Glutamatergic neuron (in vitro differentiated cells): ENCODE data around the gene ZNF445. TPM values are rescaled to one million over a fixed set of nuclear protein-coding genes. Genes with fewer than 3 reads are reported as not detected.

Experiments
- DNase-seq: peaks from one replicate; pipeline ENCODE4 v3.0.0; 2022
- H3K27ac Mint-ChIP-seq: one replicate; pipeline ENCODE4 v1.8.0; 2020; ENCODE audit warnings: mild to moderate bottlenecking, mixed read lengths, inconsistent platforms; ENCODE audit not compliant: unreplicated experiment
- H3K27me3 Mint-ChIP-seq: one replicate; pipeline ENCODE4 v1.8.0; 2020; ENCODE audit warnings: mild to moderate bottlenecking, moderate library complexity, mixed read lengths, inconsistent platforms; ENCODE audit not compliant: unreplicated experiment
- H3K36me3 Mint-ChIP-seq: one replicate; pipeline ENCODE4 v1.8.0; 2020; ENCODE audit warnings: mild to moderate bottlenecking, mixed read lengths, inconsistent platforms; ENCODE audit not compliant: unreplicated experiment
- H3K4me1 Mint-ChIP-seq: one replicate; pipeline ENCODE4 v1.8.0; 2020; ENCODE audit warnings: mild to moderate bottlenecking, low read depth, mixed read lengths, inconsistent platforms; ENCODE audit not compliant: unreplicated experiment
- H3K4me3 Mint-ChIP-seq: one replicate; pipeline ENCODE4 v1.8.0; 2020; ENCODE audit warnings: mild to moderate bottlenecking, mixed read lengths, inconsistent platforms; ENCODE audit not compliant: unreplicated experiment
- H3K9me3 Mint-ChIP-seq: one replicate; pipeline ENCODE4 v1.8.0; 2020; ENCODE audit warnings: mild to moderate bottlenecking, moderate library complexity, mixed read lengths, inconsistent platforms; ENCODE audit not compliant: unreplicated experiment
- CTCF ChIP-seq: fragments of 200-600 bp; sonication (generic); IDR thresholded peaks from one replicate; pipeline ENCODE4 v1.5.0; 2021; ENCODE audit not compliant: partially characterized antibody, unreplicated experiment
- total RNA-seq: library from RNA; stranded (reverse); fragmentation: NEBNext Ultra II Directional; extraction: Animal tissue kit (Norgen Biotek cat#: 25700); gene quantifications from one replicate; pipeline ENCODE4 v1.2.1, GENCODE V29; 2021; ENCODE audit not compliant: unreplicated experiment

The ZNF445 gene
- total RNA-seq, 1 donor from 2014 or later = 66.8 TPM

DNA sequence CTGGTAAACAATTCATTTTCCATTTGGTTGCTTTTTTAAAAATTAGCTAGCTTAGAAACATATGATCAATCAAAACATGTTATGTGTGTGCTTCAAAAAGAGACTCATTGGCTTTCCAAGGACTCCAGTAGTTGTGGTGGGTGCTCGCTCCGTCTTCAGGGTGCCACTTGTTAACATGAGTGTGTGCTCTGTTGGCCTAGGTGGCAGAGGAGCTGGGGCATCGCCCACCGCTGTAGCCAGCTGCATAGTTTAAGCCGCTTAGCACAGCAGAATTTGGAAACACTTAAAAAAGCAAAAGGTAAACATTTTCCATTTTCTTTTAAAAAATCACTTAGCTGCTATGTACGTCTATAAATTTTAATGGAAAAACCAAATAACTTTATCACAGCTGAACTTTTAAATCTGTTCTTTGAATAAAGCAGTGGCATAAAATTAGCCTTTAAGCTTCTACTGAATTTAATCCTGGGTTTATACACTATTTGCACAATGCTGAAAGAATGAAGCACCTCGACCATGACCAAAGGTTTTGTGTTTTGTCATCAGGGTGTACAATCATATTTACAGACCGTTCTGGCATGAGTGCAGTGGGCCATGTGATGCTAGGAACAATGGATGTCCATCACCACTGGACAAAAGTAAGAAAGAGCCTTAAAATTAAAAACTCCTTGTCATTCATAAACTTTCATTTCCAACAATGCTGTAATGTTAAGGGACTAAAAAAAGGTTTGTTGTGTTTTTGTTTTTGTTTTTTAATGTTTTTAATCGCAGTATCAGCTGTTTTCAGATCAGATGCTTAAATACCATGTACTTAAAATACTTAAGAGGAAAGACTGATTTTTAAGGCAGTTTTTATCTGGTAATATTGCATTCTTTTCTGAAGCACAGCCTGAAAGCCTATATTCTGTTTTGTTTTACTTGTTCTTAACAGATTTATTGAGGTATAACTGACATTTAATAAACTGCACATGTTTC is 81.0 kb downstream of the ZNF445 start:
- H3K27me3 Mint-ChIP-seq = no peaks in the 10 kb centered on the region
- no peaks in the 10 kb centered on the region for H3K4me1 Mint-ChIP-seq
- H3K9me3 Mint-ChIP-seq = no peaks in the 10 kb centered on the region
- H3K4me3 Mint-ChIP-seq = no peak overlapping the region
- no peak for TF ChIP-seq CTCF
- no peak for DNase-seq
- no peak overlapping the region for H3K27ac Mint-ChIP-seq
- no peaks in the 10 kb centered on the region for H3K36me3 Mint-ChIP-seq

- H3K36me3 Mint-ChIP-seq = no peaks in the 10 kb centered on the region
- no peak overlapping the region for H3K4me3 Mint-ChIP-seq
- DNase-seq = no peak
- H3K27ac Mint-ChIP-seq = no peak overlapping the region
- no peaks in the 10 kb centered on the region for H3K27me3 Mint-ChIP-seq
- TF ChIP-seq CTCF = no peak
- H3K9me3 Mint-ChIP-seq = no peaks in the 10 kb centered on the region
- no peaks in the 10 kb centered on the region for H3K4me1 Mint-ChIP-seq
Measured at GRCh38 chr3:44395714-44396113, 81.8 kb downstream of the ZNF445 start.

DNA sequence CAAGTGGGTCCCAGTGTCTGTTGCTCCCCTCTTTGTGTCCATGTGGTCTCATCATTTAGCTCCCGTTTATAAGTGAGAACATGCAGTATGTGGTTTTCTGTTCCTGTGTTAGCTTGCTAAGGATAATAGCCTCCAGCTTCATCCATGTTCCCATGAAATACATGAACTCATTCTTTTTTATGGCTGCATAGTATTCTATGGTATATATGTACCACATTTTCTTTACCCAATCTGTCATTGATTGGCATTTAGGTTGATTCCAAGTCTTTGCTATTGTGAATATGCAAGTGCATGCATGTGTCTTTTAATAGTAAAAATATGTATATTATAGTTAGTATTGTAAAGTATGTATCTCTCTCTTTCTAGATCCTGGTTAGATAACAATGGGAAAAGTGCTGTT is 85.0 kb downstream of the ZNF445 start:
- Mint-ChIP-seq H3K27me3 (no peaks in the 10 kb centered on the region), H3K36me3 (no peaks in the 10 kb centered on the region), H3K27ac (no peak overlapping the region), H3K4me3 (no peak overlapping the region), H3K4me1 (no peaks in the 10 kb centered on the region), H3K9me3 (no peaks in the 10 kb centered on the region)
- no peak for TF ChIP-seq CTCF
- no peak for DNase-seq

DNA sequence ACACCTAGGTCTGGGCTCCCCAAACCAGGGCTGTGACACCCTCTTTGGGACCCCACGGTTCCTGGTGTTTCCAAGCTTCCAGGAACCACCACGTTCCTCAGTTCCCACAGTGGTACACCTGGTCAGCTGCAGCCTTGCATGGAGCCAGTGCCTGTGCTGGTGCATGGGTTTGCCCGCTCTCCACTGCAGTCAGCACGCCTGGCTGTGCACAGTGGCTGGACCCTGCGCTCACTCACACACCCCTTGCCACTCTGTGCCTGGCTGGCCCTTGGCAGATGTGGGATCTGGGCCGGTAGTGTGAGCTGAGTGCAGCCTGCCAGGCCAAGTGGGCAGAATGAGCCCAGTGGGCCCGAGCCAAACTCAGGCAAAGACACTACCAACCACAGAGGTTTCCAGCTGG is 90.1 kb downstream of the ZNF445 start:
- no peak for DNase-seq
- Mint-ChIP-seq H3K36me3 (peaks cover 3% of the 10 kb centered on the region), H3K9me3 (no peaks in the 10 kb centered on the region), H3K4me3 (no peak overlapping the region), H3K27ac (no peak overlapping the region), H3K4me1 (no peaks in the 10 kb centered on the region), H3K27me3 (no peaks in the 10 kb centered on the region)
- TF ChIP-seq CTCF = no peak

Other genes with a start within 250 kb of the ZNF445 start
- gene TOPAZ1, start 235.8 kb downstream of the ZNF445 start, total RNA-seq = not detected
- 17.1 TPM for gene TCAIM, start 138.9 kb downstream of the ZNF445 start, total RNA-seq
- gene ZKSCAN7, start 77.5 kb upstream of the ZNF445 start, total RNA-seq = 20.6 TPM
- 35.4 TPM for gene ZNF660, start 107.3 kb upstream of the ZNF445 start, total RNA-seq
- gene ZNF197, start 147.4 kb upstream of the ZNF445 start, total RNA-seq = 49.0 TPM
- gene ZNF35, start 171.1 kb upstream of the ZNF445 start, total RNA-seq = 29.8 TPM
- gene ZNF502, start 235.0 kb upstream of the ZNF445 start, total RNA-seq = 0.32 TPM